A549 (cell line): ENCODE data around the gene FBXW5.

ENCODE experiments used
- CBX2 ChIP-seq: fragments of 200-600 bp; sonication (generic); IDR thresholded peaks from 2 replicates; pipeline ENCODE4 v1.6.1; 2016; ENCODE audit warnings: low read depth, mild to moderate bottlenecking, borderline replicate concordance
- CEBPB ChIP-seq, 2 experiments: fragments of >200 bp in 1 of 2; sonication (Bioruptor Twin) in 1 of 2; formaldehyde crosslinking in 1 of 2; IDR thresholded peaks; 2 replicates each; pipeline ENCODE4 v1.6.1; 2012 to 2016
- CTCF ChIP-seq: fragments of >200 bp; sonication (Bioruptor Twin); formaldehyde crosslinking; IDR thresholded peaks from 3 replicates; pipeline ENCODE4 v1.5.1; 2016
- EHMT2 ChIP-seq: fragments of 200-600 bp; sonication (generic); IDR thresholded peaks from 2 replicates; pipeline ENCODE4 v1.6.1; 2016; ENCODE audit warnings: antibody characterized with exemption, low read depth, mild to moderate bottlenecking, moderate library complexity
- ELK1 ChIP-seq: fragments of 150-350 bp; IDR thresholded peaks from 2 replicates; pipeline ENCODE4 v1.6.1; 2014; ENCODE audit warnings: low read depth, mild to moderate bottlenecking, low read length
- ESRRA ChIP-seq: fragments of 150-350 bp; IDR thresholded peaks from 2 replicates; pipeline ENCODE4 v1.6.1; 2014; ENCODE audit warnings: mild to moderate bottlenecking, low read length, borderline replicate concordance
- HDAC2 ChIP-seq: fragments of 200-600 bp; sonication (generic); IDR thresholded peaks from 2 replicates; pipeline ENCODE4 v1.6.1; 2016
- MAZ ChIP-seq: fragments of 150-350 bp; IDR thresholded peaks from 2 replicates; pipeline ENCODE4 v1.6.1; 2014; ENCODE audit warnings: antibody characterized with exemption, low read depth, low read length, borderline replicate concordance
- MYC ChIP-seq: IDR thresholded peaks from 2 replicates; pipeline ENCODE4 v1.6.1; 2012; ENCODE audit warnings: mild to moderate bottlenecking, inconsistent platforms, low read length, improper control_type of control experiment, borderline replicate concordance
- NPAS2 ChIP-seq: fragments of 250-450 bp; sonication (Bioruptor Pico); IDR thresholded peaks from 2 replicates; pipeline ENCODE4 v1.8.0; 2022; ENCODE audit warnings: mild to moderate bottlenecking, moderate library complexity, borderline replicate concordance
- POLR2A ChIP-seq: IDR thresholded peaks from 2 replicates; pipeline ENCODE4 v1.6.1; 2012; ENCODE audit warnings: mild to moderate bottlenecking, low read length
- REST ChIP-seq: fragments of 200-600 bp; sonication (generic); IDR thresholded peaks from 2 replicates; pipeline ENCODE4 v1.6.1; 2016; ENCODE audit warnings: antibody characterized with exemption, mild to moderate bottlenecking, moderate library complexity
- RFX5 ChIP-seq: fragments of 450-650 bp; IDR thresholded peaks from 2 replicates; pipeline ENCODE4 v1.7.1; 2014; ENCODE audit warnings: antibody characterized with exemption, mild to moderate bottlenecking, moderate library complexity
- ZFP36 ChIP-seq: fragments of 450-650 bp; IDR thresholded peaks from 2 replicates; pipeline ENCODE4 v1.6.1; 2014; ENCODE audit warnings: borderline replicate concordance; ENCODE audit not compliant: partially characterized antibody

- TF ChIP-seq RFX5 (no peak), CTCF (no peak), ESRRA (no peak), REST (no peak), CBX2 (no peak), MYC (no peak), CEBPB (IDR thresholded peaks at IDR 0.05) (no peak), ZFP36 (no peak), MAZ (no peak), ELK1 (no peak), POLR2A (no peak), NPAS2 (no peak), HDAC2 (no peak), EHMT2 (no peak)
Observed at GRCh38 chr9:136927343-136928271, 16.9 kb downstream of the FBXW5 start.
